ELR (cell line): Measurements from ENCODE around the gene TGFBRAP1.

Source experiments
- DNase-seq: peaks from one replicate; pipeline ENCODE4 v3.0.0-alpha.2; 2015; ENCODE audit warnings: low read depth

TGFBRAP1 gene

DNA sequence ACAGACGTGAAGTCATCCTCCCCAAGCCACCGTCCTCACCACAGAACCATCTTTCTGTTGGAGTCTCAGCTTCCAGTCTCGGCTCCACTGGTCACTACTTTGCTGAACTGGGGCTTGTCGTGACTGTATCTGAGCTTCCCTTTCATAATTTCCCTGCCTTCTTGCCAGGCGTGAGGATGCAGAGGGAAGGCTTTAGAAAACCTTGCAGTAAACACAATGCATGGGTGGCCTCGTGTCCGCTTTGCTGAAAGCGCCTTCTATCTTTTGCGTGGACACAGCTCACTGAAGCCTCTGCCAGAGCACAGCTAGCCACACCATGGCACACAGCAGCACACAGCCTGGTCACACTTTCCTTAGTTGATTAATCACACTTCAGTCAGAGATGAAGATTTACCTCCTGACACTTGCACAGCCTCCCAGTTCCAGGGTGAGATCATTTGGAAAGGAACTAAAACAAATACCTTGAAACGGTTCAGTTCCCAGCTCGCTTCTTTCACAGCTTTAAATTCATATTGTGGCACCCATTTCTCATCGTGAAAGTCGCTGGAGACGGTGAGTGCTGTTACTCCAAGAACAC lies 90.8 kb downstream of the TGFBRAP1 start:
- DNase-seq, result no peak

DNA sequence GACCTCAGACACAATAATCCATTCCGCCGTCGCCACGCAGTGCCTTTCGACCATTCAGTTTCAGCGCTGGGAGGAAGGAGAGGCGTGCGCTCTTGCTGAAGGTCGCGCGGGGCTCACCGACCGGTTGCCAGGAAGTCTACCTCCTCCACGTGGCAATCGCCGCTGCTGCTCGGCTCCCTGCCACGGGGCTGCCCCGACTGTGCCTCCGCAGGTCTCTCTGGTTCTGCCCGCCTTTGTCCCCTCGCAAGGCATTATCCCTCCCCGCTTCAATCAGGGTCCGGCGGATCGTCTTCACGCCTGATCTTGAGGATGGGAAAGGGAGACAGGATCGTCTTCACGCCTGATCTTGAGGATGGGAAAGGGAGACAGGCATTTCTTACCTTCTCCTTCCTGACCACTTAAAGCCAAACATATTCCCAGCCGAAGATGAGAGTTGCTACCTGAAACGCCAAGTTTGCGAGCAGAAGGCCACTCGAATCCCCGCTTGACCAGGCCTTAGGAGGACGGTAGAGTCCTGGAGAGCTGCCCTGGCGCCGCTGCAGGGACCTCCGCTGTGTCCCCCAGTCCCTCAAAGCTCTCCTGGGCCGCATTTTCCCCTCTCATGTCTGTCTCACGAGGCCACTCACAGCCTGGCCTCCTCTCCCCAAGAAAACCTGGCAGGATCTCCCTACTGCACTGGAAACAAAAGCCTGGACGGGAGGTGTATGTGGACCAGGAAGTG lies 92.3 kb downstream of the TGFBRAP1 start:
- no peak for DNase-seq

DNA sequence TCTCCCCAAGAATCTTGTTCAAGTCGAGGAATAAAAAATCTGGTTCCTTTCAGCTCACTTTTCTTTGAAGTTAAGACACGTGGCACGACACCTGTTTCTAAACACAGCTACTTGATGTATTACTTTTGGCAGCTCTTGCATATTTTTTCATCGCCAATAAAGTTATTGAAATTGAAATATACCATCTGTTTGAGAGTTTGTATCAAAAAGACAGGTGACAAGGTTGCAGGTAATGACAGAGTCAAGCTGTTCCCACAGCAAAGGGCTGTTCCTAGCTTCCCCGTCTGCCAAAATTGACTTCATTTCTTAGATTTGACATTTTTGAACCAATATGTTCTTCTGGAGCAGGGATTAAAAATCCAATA lies 93.5 kb downstream of the TGFBRAP1 start:
- no peak for DNase-seq

DNA sequence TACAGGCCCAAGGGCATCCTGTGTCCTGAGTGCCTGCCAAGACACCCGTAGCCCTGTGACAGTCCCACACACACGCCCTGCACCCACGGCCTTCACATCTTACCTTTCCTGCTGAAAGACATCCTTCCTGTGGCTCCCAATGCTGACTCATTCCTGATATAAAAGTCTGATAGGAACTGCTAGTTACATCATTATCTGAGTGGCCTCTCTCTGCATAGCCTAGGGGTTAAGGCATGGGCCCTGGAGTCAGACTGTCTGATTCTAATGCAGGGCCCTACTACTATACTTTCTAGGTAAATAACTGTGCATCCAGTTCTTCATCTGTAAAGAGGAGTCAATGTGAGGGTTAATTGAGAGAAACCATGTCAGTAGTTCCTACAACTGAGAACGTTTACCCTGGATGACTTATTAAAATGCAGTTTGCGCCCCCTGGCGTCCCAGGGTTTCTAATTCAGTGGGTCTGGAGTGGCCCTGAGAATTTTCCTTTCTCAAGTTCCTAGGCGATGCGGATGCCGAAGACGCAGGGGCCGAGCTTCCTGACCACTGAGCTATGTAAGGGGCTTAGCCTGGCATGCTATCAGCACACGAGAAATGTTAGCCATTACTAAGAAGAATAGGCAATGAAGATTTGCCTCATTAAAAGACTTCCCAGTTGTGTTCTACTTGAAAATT lies 94.0 kb downstream of the TGFBRAP1 start:
- peak; percentile 90 for DNase-seq

DNA sequence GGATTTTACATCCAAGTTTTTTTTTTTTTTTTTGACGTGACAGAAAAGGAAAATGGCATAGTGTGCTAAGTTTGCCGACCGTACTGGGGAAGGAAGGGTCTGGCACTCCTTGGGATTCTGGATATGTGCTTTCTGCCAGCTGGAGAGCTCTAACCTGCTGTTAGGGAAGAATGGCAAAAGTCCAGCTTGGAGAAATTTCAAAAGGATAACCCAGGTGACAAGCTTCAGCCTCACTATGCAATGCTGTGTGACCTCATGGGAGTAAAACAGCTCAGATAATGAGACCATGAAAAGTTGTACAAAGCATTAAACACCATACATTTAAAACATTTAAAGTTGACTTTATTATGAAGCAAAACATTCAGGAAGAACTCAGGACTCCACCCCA lies 98.3 kb downstream of the TGFBRAP1 start:
- DNase-seq, result no peak

DNA sequence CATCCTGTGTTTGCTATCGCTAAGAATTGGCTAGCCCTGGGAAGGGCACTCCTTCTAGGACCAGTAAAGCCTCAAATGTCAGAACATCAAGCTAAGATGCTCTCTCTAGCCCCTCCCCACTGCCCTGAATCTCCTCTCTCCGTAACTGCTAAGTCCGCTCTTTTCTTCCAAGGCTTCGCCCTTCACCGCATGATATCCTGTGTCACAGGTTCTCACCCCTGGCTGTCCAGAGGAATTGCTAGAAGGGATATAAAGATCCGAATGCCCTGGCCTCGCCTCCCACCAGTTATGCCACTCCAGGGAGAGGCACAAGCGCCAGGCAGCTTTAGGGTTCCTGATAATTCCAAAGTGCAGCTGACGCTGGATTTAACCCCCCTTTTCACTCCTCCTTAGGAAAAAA lies 105.1 kb downstream of the TGFBRAP1 start:
- DNase-seq, result no peak

DNA sequence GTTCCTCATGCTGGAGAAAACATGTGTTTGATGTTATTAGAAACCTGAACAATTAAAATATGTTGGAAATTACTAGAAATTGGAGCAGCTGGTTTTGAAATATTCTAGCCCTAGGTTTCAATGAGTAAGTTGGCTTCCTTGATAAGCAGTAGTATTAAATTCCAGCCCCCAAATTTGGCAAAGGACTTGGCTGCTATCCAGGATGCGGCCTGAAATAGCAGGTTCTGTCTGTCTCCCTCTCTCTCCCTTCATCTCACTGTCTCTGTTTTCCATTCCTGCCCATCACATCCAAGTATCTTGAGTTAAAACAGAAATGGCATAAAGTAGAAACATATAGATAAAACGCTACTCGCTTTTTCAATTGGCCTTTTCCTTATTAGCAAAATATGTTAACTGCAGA lies 108.9 kb downstream of the TGFBRAP1 start:
- no peak for DNase-seq

DNA sequence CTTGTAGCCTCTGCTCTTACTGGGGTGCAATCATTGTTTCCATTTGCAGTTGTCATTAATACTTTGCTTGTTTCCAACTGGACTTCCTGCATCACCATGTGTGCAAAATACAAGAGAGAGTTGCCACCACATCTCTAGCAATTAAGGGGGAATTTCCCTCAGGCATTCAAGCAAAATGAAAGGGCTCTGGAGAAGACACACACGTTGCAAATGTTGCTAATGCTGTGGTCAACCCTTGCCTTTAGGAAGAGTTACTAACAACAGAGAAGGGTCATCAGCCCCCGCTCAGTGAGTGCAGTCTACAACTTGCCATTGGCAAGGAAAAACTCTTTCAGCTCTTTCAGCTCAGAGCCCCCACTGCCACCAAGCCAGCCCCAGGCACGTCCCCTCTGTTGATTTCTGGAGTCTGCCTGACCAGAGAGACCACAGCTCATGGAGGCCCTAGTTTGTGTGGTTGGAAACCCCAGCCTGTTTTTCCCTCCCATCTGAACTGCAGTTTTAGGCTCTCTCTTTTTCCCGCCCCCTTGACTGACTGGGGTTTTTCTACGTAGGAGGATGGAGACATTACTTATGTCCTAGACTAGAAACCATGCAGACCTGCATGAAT lies 113.8 kb downstream of the TGFBRAP1 start:
- DNase-seq, result no peak
